IgD-negative memory B cell (primary cell): ENCODE measurements around the gene SKIC8. TPM values are rescaled to one million over a fixed set of nuclear protein-coding genes. Genes with fewer than 3 reads are reported as not detected.

ENCODE experiments used
- H3K27ac Mint-ChIP-seq, 3 donors: one replicate each; pipeline ENCODE4 v1.8.0; 2020 to 2022; ENCODE audit warnings: mild to moderate bottlenecking in 3 of 3, mixed read lengths in 3 of 3, moderate library complexity in 1 of 3
- H3K27me3 Mint-ChIP-seq: one replicate; pipeline ENCODE4 v1.8.0; 2021; ENCODE audit warnings: mixed read lengths
- H3K36me3 Mint-ChIP-seq: one replicate; pipeline ENCODE4 v1.8.0; 2020; ENCODE audit warnings: mild to moderate bottlenecking, mixed read lengths
- H3K4me1 Mint-ChIP-seq, 3 donors: one replicate each; pipeline ENCODE4 v1.8.0; 2020 to 2022; ENCODE audit warnings: mixed read lengths in 3 of 3, mild to moderate bottlenecking in 1 of 3
- H3K4me3 Mint-ChIP-seq, 4 donors: one replicate each; pipeline ENCODE4 v1.8.0; 2020 to 2022; ENCODE audit warnings: mild to moderate bottlenecking in 4 of 4, mixed read lengths in 4 of 4, moderate library complexity in 3 of 4
- H3K9me3 Mint-ChIP-seq, 3 donors: one replicate each; pipeline ENCODE4 v1.8.0; 2020 to 2021; ENCODE audit warnings: mixed read lengths in 3 of 3, mild to moderate bottlenecking in 1 of 3
- polyA plus RNA-seq: library from polyadenylated mRNA; unstranded; fragments of 300-500 nt; fragmentation: Illumina TruSeq; gene quantifications from one replicate; pipeline ENCODE4 v1.2.3, GENCODE V29; 2021

The SKIC8 gene
- polyA plus RNA-seq, 1 donor from 2014 or later: 70.8 TPM

- H3K4me1 Mint-ChIP-seq: peaks cover 0 to 2% (median 0%) of the 10 kb centered on the region in 3 donors
Measured at GRCh38 chr15:78241017-78241416, 58.4 kb downstream of the SKIC8 start.

GRCh38 chr15:78239811-78240210 is 59.6 kb downstream of the SKIC8 start:
- no peaks in the 10 kb centered on the region for H3K36me3 Mint-ChIP-seq
- peaks cover 0 to 2% (median 0%) of the 10 kb centered on the region in 3 donors for H3K4me1 Mint-ChIP-seq
- peaks cover 6% of the 10 kb centered on the region for H3K27me3 Mint-ChIP-seq
- no peak overlapping the region for H3K27ac Mint-ChIP-seq
- H3K4me3 Mint-ChIP-seq: no peak overlapping the region
- no peaks in the 10 kb centered on the region for H3K9me3 Mint-ChIP-seq

More at GRCh38 chr15:78241017-78241416, 58.4 kb downstream of the SKIC8 start:
- Mint-ChIP-seq H3K9me3 (no peaks in the 10 kb centered on the region), H3K27me3 (peaks cover 4% of the 10 kb centered on the region), H3K4me3 (no peak overlapping the region), H3K36me3 (no peaks in the 10 kb centered on the region), H3K27ac (no peak overlapping the region)

GRCh38 chr15:78237146-78237545 is 62.3 kb downstream of the SKIC8 start:
- Mint-ChIP-seq H3K9me3 (no peaks in the 10 kb centered on the region), H3K27ac (no peak overlapping the region)

GRCh38 chr15:78236491-78236890 is 62.9 kb downstream of the SKIC8 start:
- H3K27me3 Mint-ChIP-seq: peaks cover 8% of the 10 kb centered on the region
- H3K27ac Mint-ChIP-seq: peak overlapping the region in 1 of 3 donors; percentile 42
- H3K4me1 Mint-ChIP-seq: peaks cover 0 to 2% (median 0%) of the 10 kb centered on the region in 3 donors
- H3K9me3 Mint-ChIP-seq: no peaks in the 10 kb centered on the region
- H3K36me3 Mint-ChIP-seq: no peaks in the 10 kb centered on the region
- no peak overlapping the region for H3K4me3 Mint-ChIP-seq

More at GRCh38 chr15:78237146-78237545, 62.3 kb downstream of the SKIC8 start:
- no peaks in the 10 kb centered on the region for H3K36me3 Mint-ChIP-seq
- H3K4me1 Mint-ChIP-seq: peaks cover 0 to 2% (median 0%) of the 10 kb centered on the region in 3 donors
- peaks cover 10% of the 10 kb centered on the region for H3K27me3 Mint-ChIP-seq
- no peak overlapping the region for H3K4me3 Mint-ChIP-seq

GRCh38 chr15:78234515-78235040 is 64.8 kb downstream of the SKIC8 start, which contains the start of gene ACSBG1:
Gene ACSBG1 (minus strand): TSS chr15:78234565. CDS start chr15:78234501, 64 bp downstream.
- H3K4me3 Mint-ChIP-seq: no peak within 1 kb of the TSS
- no peaks in the 10 kb centered on the region for H3K36me3 Mint-ChIP-seq
- no peaks in the 10 kb centered on the region for H3K9me3 Mint-ChIP-seq
- H3K4me1 Mint-ChIP-seq: no peaks in the 10 kb centered on the region
- no peak within 1 kb of the TSS for H3K27ac Mint-ChIP-seq
- H3K27me3 Mint-ChIP-seq: peaks cover 8% of the 10 kb centered on the region

- peaks cover 8% of the 10 kb centered on the region for H3K27me3 Mint-ChIP-seq
- H3K4me3 Mint-ChIP-seq: no peak overlapping the region
- no peak overlapping the region for H3K27ac Mint-ChIP-seq
- H3K9me3 Mint-ChIP-seq: no peaks in the 10 kb centered on the region
- H3K36me3 Mint-ChIP-seq: no peaks in the 10 kb centered on the region
- no peaks in the 10 kb centered on the region for H3K4me1 Mint-ChIP-seq
Measured at GRCh38 chr15:78233496-78233895, 65.9 kb downstream of the SKIC8 start.

Other genes with a start within 250 kb of the SKIC8 start
- gene TBC1D2B, start 221.9 kb downstream of the SKIC8 start, polyA plus RNA-seq: 1.7 TPM
- gene SH2D7, start 207.0 kb downstream of the SKIC8 start, polyA plus RNA-seq: not detected
- 5.7 TPM for gene CIB2, start 168.2 kb downstream of the SKIC8 start, polyA plus RNA-seq
- 62.1 TPM for gene IDH3A, start 150.2 kb downstream of the SKIC8 start, polyA plus RNA-seq
- gene ACSBG1, start 65.0 kb downstream of the SKIC8 start, polyA plus RNA-seq: not detected
- gene DNAJA4, start 35.0 kb downstream of the SKIC8 start, polyA plus RNA-seq: 4.7 TPM
- gene CRABP1, start 40.7 kb upstream of the SKIC8 start, polyA plus RNA-seq: not detected
- 12.7 TPM for gene IREB2, start 138.6 kb upstream of the SKIC8 start, polyA plus RNA-seq
- gene HYKK, start 208.0 kb upstream of the SKIC8 start, polyA plus RNA-seq: not detected
- 169 TPM for gene PSMA4, start 240.8 kb upstream of the SKIC8 start, polyA plus RNA-seq